Medulla oblongata (tissue), 1 donor: ENCODE results near the gene KIRREL3.
A peak's percentile ranks its signal among the peaks of the same experiment; 100 is the strongest.
"Not testable (repeated sequence)": the region's sequence is repeated elsewhere in the genome, so short reads cannot be mapped to it uniquely, and the experiment has no call there.

Experiments
- DNase-seq: peaks from one replicate; pipeline ENCODE4 v3.0.0-alpha.2; 2015; ENCODE audit errors: extremely low spot score

Gene KIRREL3

GRCh38 chr11:126406368-126406767 lies 594.2 kb downstream of the KIRREL3 start:
- DNase-seq = no peak

- no peak for DNase-seq
These were observed 594.7 kb downstream of the KIRREL3 start for GRCh38 chr11:126405906-126406305.

- no peak for DNase-seq
These were observed 595.2 kb downstream of the KIRREL3 start for GRCh38 chr11:126405374-126405773.

GRCh38 chr11:126404367-126404766 lies 596.2 kb downstream of the KIRREL3 start:
- no peak for DNase-seq

GRCh38 chr11:126403658-126404057 lies 596.9 kb downstream of the KIRREL3 start:
- no peak for DNase-seq

- DNase-seq = no peak
These were observed 597.5 kb downstream of the KIRREL3 start for GRCh38 chr11:126403022-126403581.

- no peak for DNase-seq
These were observed 600.1 kb downstream of the KIRREL3 start for GRCh38 chr11:126400479-126400878.

- DNase-seq = no peak
These were observed 600.6 kb downstream of the KIRREL3 start for GRCh38 chr11:126400019-126400418.

GRCh38 chr11:126398721-126399120 lies 601.8 kb downstream of the KIRREL3 start:
- DNase-seq = no peak

- no peak for DNase-seq
These were observed 602.3 kb downstream of the KIRREL3 start for GRCh38 chr11:126398296-126398695.

- no peak for DNase-seq
These were observed 603.6 kb downstream of the KIRREL3 start for GRCh38 chr11:126396965-126397364.

GRCh38 chr11:126396266-126396665 lies 604.3 kb downstream of the KIRREL3 start:
- not testable (repeated sequence) for DNase-seq

GRCh38 chr11:126395784-126396183 lies 604.8 kb downstream of the KIRREL3 start:
- not testable (repeated sequence) for DNase-seq

GRCh38 chr11:126394634-126395072 lies 605.9 kb downstream of the KIRREL3 start:
- peak; percentile 49 for DNase-seq

GRCh38 chr11:126394036-126394435 lies 606.5 kb downstream of the KIRREL3 start:
- no peak for DNase-seq

GRCh38 chr11:126393143-126393542 lies 607.4 kb downstream of the KIRREL3 start:
- no peak for DNase-seq

- DNase-seq = no peak
These were observed 607.9 kb downstream of the KIRREL3 start for GRCh38 chr11:126392633-126393013.

- DNase-seq = peak; percentile 89
These were observed 608.5 kb downstream of the KIRREL3 start for GRCh38 chr11:126391970-126392632.

GRCh38 chr11:126391286-126391954 lies 609.1 kb downstream of the KIRREL3 start:
- DNase-seq = no peak

- no peak for DNase-seq
These were observed 610.2 kb downstream of the KIRREL3 start for GRCh38 chr11:126390272-126390867.

GRCh38 chr11:126387857-126388256 lies 612.7 kb downstream of the KIRREL3 start:
- DNase-seq = no peak

- DNase-seq = not testable (repeated sequence)
These were observed 613.9 kb downstream of the KIRREL3 start for GRCh38 chr11:126386729-126387071.
